ENCODE measurements around the gene ZNF554.
A peak's percentile ranks its signal among the peaks of the same experiment; 100 is the strongest.

ZNF554 gene

DNA sequence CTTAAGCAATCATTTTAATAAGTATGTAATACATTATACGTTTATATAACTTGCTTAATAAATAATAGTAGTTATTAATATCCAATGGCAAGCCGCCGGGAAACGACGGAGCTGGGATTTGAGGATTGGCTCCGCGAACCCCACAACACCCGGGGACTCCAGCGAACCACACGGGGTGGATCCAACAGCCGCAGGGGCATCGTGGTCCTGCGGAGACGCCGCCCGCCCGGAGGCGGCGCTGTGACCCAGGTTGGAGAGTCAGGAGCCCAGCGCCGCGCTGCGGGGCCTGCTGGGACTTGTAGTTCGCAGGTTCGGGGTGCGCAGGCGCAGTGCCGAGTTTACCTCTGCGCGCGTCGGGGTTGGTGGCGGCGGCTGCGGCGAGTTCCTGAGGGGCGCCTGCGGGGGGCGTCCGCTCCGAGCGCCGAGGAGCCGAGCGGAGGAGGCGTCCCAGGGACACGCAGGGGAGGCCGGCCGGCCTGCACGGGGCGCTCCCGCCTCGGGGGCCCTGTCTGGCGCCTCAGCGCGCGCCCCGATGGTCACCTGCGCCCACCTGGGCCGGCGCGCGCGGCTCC lies at the start of gene ZNF554:
ZNF554 (plus strand) TSS at position 329 of the 572 bp plus-strand sequence; CDS start at position 533, 204 bp downstream.
- DNase-seq = peak in 55 of 56 donors; percentile 58 to 96 (median 89)

DNA sequence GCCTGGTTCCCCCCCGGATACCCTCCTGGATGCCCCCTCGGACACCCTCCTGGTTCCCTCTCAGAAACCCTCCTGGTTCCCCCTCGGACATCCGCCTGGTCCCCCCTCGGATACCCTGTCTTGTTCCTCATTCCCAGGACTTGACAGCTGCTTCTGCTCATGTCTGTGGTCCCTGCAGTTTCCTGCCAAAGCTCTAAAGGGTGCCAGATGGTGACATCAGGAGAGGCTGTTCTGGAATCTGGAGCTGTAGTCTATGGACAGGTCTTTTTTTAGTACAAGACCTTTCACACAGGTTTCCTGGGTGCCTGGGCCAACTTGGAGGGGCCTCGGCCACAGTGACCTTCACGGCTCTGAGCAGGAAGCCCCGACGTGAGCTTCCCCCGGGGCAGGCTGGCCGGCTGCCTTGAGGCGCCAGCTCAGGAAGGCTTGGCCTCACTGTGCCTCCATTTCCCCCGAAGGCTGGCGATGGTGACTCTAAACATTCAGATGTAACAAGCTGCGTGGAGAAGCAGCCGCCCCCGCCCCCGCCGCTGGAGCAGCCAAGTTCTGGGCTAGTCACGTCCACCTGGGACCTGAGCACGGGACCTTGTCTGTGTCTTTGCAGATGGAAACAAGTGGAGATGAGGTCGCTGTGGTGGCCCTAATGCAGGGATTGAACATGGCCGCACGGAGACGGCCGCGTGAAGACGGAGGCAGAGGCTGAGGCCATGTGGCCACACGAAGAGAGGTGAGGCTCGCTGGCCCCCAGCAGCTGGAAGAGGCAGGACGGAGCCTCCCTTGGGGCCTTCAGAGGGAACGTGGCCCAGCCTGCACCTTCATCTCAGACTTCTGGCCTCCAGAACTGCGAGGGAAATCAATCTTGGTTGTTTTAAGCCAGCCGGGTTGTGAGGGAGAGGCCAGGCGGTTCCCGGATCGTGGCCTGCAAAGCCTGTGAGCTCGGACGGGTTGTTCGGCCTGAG lies 49.3 kb upstream of the ZNF554 start:
- peak in 13 of 56 donors; percentile 7 to 60 (median 28) for DNase-seq

DNA sequence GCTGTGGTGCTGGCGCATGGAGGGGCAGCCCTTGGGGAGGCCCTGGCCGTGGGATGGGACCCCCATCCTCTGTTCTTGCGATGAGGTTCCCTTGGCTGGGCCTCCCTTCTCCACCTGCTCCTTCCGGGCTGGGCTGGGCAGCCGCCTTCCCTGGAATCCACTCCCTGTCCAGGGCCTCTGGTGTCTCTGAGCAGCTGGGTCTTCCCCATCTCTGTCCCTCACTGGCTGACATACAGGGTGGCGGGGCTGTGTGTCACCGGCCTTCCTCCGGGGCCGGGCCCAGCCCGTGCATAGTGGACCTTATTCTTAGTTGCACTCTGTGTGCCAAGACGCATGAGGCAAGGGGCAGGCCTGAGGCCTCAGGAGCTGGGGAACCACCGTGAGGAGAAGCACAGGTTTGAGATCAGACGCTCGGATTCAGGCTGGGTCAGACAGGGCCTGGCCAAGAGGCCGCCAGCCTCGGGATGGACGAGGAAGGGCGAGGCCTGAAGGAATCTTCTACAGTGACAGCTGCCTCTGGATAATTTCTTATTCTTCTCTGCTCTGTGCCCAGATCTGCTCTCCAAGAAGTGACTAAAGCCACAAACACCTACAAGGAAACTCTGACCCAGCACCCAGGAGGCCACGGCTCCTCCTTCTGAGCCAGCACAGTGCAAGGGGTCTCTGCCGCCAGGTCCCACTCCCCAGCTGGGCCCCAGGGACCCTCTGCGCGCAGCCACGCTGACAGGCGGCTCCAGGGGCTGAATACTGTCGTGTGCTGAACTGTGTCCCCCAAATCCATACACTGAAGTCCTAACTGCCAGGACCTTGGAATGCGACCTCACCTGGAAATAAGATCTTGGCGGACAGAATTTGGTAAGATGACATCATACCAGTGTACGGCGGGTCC lies 47.6 kb upstream of the ZNF554 start:
- no peak for DNase-seq

DNA sequence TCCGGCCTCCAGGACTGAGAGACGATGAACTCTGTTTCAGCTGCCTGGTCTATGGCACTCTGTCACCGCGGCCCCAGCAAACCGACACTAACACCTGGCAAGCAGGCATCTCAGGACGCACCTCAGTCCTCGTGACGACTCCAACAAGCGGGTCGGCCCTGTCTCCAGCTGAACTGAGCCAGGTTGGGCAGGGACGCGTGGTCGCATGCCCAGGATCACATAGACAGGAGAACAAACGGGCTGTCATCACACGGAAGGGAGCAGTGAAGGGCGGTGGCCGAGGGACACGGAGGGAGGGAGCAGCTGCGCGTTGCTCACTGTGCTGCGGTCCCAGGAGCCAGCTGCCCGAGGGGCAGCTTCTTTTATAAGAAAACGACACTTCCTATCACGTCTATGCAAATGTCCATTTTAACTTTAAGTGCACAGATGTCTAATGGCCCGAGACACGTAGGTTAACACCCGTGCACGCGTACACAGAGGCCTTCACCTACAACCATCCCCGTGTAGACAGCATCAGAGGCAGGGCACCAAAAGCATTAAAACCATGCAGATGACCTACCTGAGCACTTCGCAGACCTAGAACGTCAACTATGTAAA lies 45.5 kb upstream of the ZNF554 start:
- no peak for DNase-seq

DNA sequence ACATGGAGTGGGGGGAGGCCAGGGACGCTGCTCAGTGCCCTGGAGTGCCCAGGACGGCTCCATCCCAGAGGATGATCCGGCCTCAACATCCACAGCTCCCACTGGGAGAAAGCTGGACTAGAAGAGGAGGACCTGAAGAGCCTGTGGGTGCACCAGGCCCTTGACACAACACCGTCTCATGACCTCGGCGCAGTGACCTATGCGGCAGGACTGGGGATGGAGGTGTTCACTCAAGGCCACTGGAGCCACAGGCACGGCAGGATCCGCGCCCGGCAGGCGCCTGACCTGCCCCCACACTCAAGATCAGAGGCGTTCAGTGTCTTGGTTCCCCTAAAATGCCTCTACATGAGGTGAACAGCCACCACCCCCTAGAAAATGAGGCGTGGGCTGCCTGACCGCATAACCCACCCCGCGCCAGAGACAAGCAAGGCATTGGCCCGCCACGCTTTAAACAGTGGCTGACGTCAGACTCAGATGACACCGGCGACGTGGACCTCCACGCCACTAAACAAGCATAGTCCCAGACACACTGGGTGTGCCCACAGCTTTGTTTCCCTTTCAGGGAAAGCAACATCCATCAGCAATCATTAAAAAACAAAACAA lies 44.6 kb upstream of the ZNF554 start:
- DNase-seq = peak in 12 of 56 donors; percentile 14 to 51 (median 29)

DNA sequence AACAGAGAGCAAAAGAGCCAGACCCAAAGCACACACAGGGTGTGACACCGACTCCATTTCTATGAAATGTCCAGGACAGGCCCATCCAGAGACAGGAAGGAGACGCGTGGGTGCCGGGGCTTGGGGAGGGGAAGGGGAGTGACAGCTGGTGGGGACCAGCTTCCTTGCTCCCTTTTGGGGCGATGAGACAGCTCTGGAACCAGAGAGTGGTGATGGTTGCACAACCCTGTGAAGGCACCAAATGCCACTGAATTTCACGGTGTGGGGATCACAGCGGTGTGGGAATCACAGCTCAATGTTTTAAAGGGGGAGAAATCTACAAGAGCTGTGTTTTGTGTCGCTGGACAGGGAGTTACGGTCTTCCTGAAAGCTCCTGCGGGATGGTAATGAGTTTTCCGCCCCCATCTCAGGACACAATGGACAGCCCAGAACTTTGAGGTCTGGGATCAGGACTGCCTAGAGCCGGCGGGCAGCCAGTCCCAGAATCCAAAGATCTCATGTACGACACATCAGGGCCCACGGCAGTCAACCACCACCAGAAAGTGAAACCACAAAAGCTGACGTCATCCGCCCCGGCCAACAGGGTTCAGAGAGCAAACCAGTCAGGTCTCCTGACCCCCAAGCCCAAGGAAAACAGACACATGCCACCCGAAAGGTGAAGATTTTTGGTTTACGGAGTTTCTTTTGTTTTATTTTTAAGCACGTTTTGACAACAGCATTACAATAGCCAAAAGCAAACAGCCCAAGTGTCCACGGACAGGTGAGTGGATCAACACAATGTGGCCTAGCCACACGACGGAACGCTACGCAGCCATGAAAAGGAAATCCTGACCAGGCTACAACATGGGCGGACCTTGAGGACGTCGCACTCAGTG lies 43.9 kb upstream of the ZNF554 start:
- DNase-seq = peak in 19 of 56 donors; percentile 4 to 61 (median 15)

DNA sequence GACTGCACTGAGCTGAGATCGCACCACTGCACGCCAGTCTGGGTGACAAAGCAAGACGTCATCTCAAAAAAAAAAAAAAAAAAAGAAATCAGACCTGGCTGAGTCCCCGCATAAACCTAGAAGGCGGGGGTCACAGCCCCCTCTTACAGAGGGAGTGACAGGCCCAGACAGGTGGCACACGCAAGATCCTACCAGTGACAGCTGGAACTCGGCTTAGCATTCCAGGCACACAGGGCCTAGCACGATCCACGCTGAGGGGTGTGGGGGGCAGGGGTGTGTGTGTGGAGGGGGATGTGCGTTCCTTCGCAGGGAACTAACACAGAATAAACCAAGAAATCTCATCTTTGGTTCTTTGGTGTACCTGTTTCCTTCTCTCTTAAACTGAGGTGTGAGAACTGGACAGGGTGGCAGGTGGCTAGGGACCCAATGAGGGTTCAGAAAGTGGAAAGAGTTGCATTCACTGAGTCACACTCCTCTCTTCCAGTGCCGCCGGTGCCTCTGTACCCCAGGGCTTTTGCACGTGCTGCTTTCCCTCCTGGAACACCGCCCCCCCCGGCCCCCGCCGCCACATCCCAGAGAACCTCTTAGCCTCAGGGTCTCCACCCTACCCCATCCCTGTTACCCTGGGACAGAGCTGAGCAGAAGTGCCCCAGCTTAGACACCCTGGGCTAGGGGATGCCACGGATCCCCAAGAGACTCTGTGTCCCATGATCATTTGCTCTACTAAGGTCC lies 41.5 kb upstream of the ZNF554 start:
- no peak for DNase-seq

DNA sequence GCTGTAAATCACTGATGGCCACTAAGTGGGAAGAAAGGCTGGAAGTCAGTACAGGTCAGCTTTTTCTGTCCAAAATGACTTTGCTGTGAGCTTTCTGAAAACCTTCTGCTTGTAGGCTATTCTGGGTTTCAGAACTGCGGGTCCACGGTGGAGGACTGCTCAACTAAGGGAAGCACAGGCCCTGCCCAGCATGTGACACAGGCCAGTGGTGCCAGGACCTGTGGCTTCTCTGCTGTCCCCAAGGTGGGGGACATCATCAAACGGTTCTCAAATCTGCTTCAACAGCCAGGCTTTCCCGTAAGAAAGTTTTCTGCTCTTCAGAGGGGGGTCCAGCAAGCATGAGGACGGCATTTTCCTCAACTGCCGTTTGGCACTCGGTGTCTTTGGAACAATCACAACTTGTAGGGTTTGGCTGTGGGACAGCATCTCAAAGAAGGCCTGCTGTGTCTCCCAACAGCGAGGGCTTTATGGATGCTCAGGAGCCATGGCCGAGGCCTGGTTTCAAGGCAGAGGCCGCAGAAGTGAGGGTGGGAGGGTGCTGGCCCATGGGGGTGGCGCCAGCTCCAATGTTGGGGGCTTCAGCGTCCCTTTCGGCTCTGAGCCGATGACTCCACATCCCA lies 40.4 kb upstream of the ZNF554 start:
- peak in 48 of 56 donors; percentile 5 to 75 (median 56) for DNase-seq

DNA sequence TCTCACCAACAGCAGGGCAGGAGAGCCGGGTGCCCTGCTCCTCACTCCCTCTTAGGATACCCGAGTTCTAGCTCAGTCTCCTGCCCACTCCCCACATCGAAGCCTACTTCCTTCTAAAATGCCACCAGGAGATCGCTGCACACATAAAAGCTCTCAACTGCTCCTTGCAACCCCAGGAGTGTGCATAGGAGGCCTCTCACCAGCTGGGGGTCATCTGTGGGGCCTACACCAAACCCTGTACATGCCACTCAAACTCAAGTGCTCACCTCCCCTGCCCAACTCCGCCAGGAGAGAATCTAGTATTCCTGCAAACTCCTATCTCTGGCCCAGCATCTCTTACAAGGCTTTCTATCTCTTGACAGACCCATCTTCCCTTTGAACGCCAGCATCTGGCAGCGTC lies 39.4 kb upstream of the ZNF554 start:
- DNase-seq = no peak

DNA sequence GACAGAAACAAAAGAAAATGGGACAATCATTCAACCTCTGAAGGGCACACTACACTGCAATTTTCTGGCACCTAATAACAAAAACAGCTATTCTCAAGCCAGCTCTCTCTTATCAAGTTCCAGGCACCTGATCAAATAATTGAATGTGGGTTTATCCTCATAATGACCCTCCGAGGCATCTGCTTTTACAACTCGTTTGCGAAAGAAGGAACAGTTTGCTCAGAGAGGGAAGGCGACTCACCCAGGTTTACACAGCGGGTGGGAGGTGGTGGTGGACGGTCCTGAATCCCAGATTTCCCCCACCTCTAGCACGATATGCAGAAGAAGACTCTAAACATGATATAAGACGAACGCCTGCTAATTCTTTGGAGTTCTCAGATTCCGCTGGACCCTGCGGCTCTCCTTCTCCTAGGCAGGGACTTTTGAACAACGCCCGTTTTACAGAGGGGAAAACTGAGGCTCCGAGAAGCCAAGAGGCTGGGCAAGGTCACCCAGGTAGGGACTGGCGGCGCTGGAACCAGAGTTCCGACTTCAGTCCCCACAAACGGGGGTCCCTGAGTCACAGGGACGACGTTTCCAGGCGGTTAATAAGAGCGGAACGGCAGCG lies 37.2 kb upstream of the ZNF554 start:
- no peak for DNase-seq

DNA sequence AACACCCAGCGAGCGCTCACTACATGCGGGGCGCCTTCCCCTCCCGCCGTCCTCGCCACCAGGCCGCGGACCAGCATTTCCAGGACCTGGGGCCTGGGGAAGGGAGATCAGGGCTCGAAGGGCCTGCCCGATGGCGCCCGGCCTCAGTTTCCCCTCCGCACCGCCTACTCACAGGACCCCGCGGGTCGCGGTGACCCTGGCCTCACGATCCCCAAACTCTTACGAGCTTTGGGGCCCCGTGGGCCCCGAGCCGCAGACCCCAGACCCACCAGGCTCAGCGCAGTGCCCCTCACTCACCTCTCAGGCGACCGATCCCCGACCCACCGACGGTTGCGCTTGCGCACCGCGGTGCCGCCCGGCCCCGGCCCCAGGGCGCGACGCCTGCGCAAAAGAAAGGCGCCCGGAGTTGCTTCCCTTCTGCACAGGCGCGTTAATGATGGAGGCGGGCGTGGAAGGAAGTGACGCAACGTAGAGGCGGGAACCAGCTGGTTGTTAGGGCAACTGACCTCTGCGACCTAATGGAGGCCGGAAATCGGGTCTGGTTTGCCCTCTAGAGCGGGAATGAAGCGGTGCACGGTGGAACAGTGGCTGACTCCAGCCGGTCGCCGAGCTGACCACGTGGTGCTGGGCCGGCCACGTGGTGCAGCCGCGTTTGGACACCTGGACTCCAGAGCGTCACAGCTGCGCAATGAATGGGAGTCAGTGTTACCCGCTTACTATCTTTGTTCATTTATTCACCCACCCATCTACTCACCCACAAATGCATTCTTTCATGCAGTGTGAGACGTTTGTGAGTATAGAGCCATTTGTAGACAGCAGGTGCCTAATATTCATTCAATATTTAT lies 36.5 kb upstream of the ZNF554 start, which contains the start of gene SGTA:
SGTA (minus strand) TSS at position 338 of the 845 bp plus-strand sequence. CDS start 14,205 bp downstream, outside the sequence.
- DNase-seq = peak; percentile 78 to 99 (median 98)

DNA sequence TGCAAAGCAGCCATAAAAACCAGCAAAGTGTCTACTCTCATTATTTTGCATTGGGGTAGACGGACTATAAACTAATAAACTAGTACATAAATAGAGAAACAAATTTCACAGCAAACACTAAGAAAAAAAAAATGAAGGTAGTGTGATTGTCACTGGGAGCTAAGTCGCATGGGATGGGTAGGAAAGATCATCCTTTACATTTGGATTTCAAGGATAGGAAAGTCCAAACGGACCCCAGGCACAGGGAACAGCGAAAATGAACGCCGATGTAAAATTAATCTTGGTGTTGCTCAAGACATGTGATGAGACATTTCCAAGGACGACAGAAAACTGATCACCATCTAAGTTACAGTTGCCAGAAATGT lies 35.9 kb upstream of the ZNF554 start:
- no peak for DNase-seq

DNA sequence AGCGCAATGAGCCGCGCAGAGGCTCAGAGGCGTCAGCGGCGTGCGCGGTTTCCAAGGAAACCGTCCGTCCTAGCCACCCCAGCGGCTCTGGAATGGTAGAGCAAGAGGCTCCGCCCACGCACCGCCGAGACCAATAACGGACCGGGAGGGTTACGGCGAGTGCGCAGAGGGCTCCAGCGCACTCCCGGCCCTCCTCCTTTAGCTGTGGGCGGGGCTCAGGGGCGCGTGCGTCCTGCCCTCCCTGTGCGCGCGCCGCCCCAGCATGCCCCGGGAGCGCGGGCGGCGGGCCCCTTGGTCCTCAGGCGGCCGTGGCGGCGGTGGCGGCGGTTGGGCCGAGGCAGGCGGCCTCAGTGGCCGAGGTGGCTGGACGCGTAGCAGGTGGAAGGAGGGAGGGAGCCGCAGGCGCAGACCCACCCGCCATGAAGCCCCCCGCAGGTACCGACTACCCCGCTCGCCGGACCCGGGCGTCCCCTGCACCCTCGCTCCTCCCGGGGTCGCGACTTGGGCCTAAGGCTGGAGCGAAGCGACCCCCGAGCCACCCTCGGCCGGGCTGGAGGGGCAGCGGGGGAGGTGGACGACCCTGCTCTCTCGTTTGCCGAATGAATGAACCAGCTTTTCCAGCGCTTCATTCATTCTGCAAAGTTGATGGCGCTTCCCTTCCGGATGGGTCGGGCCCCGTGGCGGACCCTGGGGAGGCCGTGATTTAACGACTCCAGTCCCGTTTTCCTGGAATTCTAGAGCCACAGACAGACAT lies 34.2 kb upstream of the ZNF554 start, which contains the start of gene THOP1:
THOP1 (plus strand) TSS at position 260 of the 754 bp plus-strand sequence; CDS start at position 420, 160 bp downstream.
- peak; percentile 54 to 99 (median 95) for DNase-seq

DNA sequence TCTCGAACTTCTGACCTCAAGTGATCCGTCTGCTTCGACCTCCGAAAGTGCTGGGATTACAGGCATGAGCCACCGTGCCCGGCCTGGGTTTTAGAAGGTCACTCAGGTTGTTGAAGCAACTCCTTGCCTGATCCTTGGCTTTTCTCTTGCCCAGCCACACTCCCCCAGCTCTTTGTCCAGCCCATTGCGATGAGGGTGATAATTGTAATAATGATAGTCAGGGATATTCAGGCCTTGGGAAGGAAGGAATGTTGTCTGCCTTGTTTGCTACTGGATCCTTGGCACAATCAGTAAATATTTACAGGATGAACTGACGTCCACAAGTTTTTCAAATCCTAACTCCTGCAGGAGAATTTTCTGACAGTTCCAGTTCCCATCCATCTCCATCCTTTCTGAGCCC lies 32.6 kb upstream of the ZNF554 start:
- DNase-seq = no peak

DNA sequence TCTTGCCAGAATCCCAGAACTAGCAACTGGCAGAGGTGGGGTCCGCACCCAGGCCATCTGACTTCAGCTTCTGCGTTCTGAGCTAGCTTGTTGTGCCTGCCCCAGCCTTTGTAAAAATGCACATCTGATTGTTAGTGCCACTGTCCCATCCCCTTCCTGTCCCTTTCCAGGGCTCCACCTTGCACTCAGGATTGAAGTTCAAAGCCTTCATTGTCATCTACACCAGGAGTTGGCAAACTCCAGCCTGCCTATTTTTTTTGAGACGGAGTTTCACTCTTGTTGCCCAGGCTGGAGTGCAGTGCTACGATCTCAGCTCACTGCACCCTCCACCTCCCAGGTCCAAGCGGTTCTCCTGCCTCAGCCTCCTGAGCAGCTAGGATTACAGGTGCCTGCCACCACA lies 31.4 kb upstream of the ZNF554 start:
- DNase-seq = no peak

DNA sequence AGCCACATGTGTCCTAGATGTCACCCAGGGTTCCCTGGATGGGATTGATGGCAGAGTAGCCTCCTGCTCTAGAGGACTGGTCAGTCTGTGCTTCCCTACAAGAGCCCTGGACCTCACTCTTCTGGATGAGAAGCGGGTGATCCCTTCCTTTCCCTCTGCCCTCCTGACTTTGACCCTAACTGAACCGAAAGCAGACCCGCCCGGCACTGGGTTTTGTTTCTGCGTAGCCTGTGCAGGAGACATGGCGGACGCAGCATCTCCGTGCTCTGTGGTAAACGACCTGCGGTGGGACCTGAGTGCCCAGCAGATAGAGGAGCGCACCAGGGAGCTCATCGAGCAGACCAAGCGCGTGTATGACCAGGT lies 29.5 kb upstream of the ZNF554 start:
- no peak for DNase-seq
